ENCODE measurements around the gene PTMS. TPM values are rescaled to one million over a fixed set of nuclear protein-coding genes. Genes with fewer than 3 reads are reported as not detected.

The PTMS gene
- total and polyA plus RNA-seq, 2 donors = 62.4 to 619 TPM

- no peak overlapping the region for H3K27ac ChIP-seq (ENCODE audit: low read depth)
- no peaks in the 10 kb centered on the region for H3K4me1 ChIP-seq (ENCODE audit: insufficient read depth)
- WGBS = 89% methylated on average over 4 of the region's 4 CpGs
- H3K36me3 ChIP-seq (ENCODE audit: insufficient read depth) = no peaks in the 10 kb centered on the region
- no peak overlapping the region for H3K4me3 ChIP-seq (ENCODE audit: low read depth, low read length)
- no peak for DNase-seq (ENCODE audit: extremely low spot score)
Measured at GRCh38 chr12:6771091-6771495, 4.9 kb downstream of the PTMS start.

DNA sequence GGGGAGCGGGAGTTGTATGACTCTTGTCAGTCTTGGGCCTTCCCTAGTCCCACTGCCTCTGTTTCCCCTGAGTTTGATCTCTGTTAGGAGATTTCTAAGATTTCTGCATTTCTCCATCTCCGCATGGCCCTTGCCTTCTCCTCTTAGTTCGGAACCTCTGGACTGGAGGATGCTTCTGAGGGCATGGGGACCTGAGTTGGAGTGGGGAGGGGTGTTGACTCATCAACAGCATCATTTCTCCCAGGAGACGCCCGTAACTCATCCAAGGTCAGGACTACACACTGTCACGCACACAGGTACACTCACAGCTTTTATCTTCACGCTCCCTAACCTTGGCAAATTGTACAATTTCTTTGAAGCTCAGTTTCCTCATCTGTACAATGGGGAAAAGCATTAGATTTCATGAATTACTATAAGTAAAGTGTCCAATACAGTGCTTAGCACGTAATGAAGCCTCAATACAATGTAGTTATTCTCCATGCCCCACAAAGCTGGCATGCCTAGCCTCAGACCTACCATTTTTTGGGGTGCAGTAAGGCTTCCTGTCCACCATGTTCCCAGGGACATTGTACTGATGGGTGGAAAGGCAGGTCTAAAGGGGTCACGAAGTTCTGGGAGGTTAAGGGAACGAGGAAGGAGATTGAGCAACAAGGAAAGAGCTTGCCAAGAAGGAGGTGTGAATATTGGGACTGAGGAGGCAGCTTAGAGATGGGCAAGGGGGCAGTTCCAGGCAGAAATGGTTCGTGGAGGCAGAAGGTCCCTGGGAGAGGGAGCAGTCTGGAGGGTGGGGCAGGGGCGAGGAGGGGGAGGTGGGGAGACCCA, 5.6 kb downstream of the PTMS start:
- Histone ChIP-seq H3K36me3 (ENCODE audit: insufficient read depth) (no peaks in the 10 kb centered on the region), H3K4me3 (ENCODE audit: low read depth, low read length) (no peak overlapping the region), H3K27ac (ENCODE audit: low read depth) (no peak overlapping the region), H3K4me1 (ENCODE audit: insufficient read depth) (no peaks in the 10 kb centered on the region)
- 79% methylated on average over 12 of the region's 12 CpGs for WGBS
- no peak for DNase-seq (ENCODE audit: extremely low spot score)

DNA sequence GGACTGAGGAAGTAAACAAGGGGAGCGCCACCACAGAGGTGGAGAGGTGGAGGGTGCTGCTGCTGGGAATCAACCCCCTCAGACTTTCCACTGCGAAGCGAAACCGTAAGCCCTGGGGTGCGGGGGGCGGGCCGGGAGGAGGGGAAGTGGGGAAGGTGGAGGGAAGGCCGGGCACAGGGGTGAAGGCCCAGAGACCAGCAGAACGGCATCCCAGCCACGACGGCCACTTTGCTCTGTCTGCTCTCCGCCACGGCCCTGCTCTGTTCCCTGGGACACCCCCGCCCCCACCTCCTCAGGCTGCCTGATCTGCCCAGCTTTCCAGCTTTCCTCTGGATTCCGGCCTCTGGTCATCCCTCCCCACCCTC, 6.2 kb downstream of the PTMS start, which contains the start of gene LAG3:
Gene LAG3 (plus strand): TSS at position 190 of the 365 bp plus-strand sequence. CDS start 333 bp downstream, outside the sequence.
- Histone ChIP-seq H3K27ac (ENCODE audit: low read depth) (no peak within 1 kb of the TSS), H3K4me1 (ENCODE audit: insufficient read depth) (no peaks in the 10 kb centered on the region)

DNA sequence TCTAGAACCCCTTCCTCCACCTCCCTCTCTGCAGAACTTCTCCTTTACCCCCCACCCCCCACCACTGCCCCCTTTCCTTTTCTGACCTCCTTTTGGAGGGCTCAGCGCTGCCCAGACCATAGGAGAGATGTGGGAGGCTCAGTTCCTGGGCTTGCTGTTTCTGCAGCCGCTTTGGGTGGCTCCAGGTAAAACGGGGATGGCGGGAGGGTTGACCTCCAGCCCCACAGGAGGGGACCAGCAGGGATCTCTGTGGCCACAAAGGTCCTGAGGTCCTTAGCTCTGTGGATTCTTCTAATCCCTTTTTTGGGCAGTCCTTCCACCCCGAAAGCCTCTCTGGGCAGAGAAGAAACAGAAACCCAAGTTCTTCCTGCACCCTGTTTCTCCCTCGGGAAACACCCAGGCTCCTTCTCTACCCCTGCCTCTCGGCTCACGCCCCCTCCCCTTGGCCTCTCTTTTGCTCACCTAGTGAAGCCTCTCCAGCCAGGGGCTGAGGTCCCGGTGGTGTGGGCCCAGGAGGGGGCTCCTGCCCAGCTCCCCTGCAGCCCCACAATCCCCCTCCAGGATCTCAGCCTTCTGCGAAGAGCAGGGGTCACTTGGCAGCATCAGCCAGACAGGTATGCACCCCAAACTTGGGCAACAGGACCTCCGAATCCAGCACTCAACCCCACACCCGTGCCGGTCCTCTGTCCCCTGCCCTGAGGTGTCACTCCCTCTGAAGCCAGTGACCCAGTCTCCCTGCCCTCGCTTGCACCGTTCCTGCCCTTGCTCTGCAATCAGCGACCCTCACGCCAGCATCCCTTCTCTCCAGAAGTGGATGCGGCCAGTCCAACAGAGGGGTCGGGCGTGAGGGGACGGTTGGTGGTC, 6.8 kb downstream of the PTMS start:
- H3K36me3 ChIP-seq (ENCODE audit: insufficient read depth) = no peaks in the 10 kb centered on the region
- DNase-seq (ENCODE audit: extremely low spot score) = no peak
- no peaks in the 10 kb centered on the region for H3K4me1 ChIP-seq (ENCODE audit: insufficient read depth)
- H3K27ac ChIP-seq (ENCODE audit: low read depth) = no peak overlapping the region
- peak overlapping the region; percentile 38 for H3K4me3 ChIP-seq (ENCODE audit: low read depth, low read length)
- WGBS = 71% methylated on average over 21 of the region's 21 CpGs

More for the DNA sequence above, 6.2 kb downstream of the PTMS start, which contains the start of gene LAG3:
- Histone ChIP-seq H3K4me3 (ENCODE audit: low read depth, low read length) (peak within 1 kb of the TSS; percentile 3), H3K36me3 (ENCODE audit: insufficient read depth) (no peaks in the 10 kb centered on the region)
- DNase-seq (ENCODE audit: extremely low spot score) = no peak
- 60% methylated on average over 15 of the region's 15 CpGs for whole genome bisulfite sequencing

DNA sequence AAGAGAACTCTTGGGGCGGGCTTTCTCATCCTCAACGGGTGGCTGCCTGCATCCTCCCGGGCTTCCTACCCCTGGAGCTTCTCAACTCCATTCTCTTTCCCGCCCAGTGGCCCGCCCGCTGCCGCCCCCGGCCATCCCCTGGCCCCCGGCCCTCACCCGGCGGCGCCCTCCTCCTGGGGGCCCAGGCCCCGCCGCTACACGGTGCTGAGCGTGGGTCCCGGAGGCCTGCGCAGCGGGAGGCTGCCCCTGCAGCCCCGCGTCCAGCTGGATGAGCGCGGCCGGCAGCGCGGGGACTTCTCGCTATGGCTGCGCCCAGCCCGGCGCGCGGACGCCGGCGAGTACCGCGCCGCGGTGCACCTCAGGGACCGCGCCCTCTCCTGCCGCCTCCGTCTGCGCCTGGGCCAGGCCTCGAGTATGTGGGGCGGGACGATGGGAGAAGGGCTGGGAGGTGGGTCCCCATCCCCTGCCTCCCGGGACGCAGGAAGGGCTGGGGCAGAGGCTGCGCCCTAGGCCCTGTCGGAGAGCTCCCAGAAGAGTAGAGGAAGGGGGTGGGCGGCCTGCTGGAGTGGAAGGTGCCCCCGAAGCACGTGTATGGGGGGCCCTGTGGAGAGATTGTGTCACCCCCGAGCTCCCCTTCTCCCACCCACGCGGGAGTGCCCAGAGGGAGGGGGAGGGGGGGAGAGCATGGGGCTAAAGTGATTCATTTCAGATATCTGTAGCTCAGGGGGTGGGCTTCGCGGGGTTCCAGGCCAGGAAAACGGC, 7.6 kb downstream of the PTMS start:
- Histone ChIP-seq H3K36me3 (ENCODE audit: insufficient read depth) (no peaks in the 10 kb centered on the region), H3K4me3 (ENCODE audit: low read depth, low read length) (peak overlapping the region; percentile 38), H3K4me1 (ENCODE audit: insufficient read depth) (no peaks in the 10 kb centered on the region), H3K27ac (ENCODE audit: low read depth) (no peak overlapping the region)
- no peak for DNase-seq (ENCODE audit: extremely low spot score)
- WGBS = 21% methylated on average over 60 of the region's 60 CpGs

- WGBS = 85% methylated on average over 15 of the region's 15 CpGs
- H3K4me3 ChIP-seq (ENCODE audit: low read depth, low read length) = no peak overlapping the region
- DNase-seq (ENCODE audit: extremely low spot score) = no peak
- H3K36me3 ChIP-seq (ENCODE audit: insufficient read depth) = no peaks in the 10 kb centered on the region
- H3K4me1 ChIP-seq (ENCODE audit: insufficient read depth) = no peaks in the 10 kb centered on the region
- H3K27ac ChIP-seq (ENCODE audit: low read depth) = no peak overlapping the region
Measured at GRCh38 chr12:6774499-6775062, 8.4 kb downstream of the PTMS start.

GRCh38 chr12:6775185-6776174, 9.3 kb downstream of the PTMS start:
- H3K36me3 ChIP-seq (ENCODE audit: insufficient read depth) = no peaks in the 10 kb centered on the region
- 87% methylated on average over 16 of the region's 16 CpGs for WGBS
- no peak for DNase-seq (ENCODE audit: extremely low spot score)
- H3K4me1 ChIP-seq (ENCODE audit: insufficient read depth) = no peaks in the 10 kb centered on the region
- H3K27ac ChIP-seq (ENCODE audit: low read depth) = no peak overlapping the region
- no peak overlapping the region for H3K4me3 ChIP-seq (ENCODE audit: low read depth, low read length)

GRCh38 chr12:6777386-6777785, 11.2 kb downstream of the PTMS start:
- no peaks in the 10 kb centered on the region for H3K36me3 ChIP-seq (ENCODE audit: insufficient read depth)
- no peak for DNase-seq (ENCODE audit: extremely low spot score)
- WGBS = 94% methylated on average over 5 of the region's 5 CpGs
- H3K4me3 ChIP-seq (ENCODE audit: low read depth, low read length) = no peak overlapping the region
- H3K4me1 ChIP-seq (ENCODE audit: insufficient read depth) = no peaks in the 10 kb centered on the region
- H3K27ac ChIP-seq (ENCODE audit: low read depth) = no peak overlapping the region

DNA sequence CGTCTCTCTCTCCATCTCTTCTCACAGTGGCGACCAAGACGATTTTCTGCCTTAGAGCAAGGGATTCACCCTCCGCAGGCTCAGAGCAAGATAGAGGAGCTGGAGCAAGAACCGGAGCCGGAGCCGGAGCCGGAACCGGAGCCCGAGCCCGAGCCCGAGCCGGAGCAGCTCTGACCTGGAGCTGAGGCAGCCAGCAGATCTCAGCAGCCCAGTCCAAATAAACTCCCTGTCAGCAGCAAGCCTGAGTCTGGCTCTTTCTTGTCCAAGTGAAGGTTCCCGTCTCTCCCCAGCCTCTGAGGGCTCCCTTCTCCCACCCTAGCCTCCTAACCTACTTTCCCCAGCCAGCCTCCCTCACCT, 12.0 kb downstream of the PTMS start:
- no peak overlapping the region for H3K4me3 ChIP-seq (ENCODE audit: low read depth, low read length)
- H3K4me1 ChIP-seq (ENCODE audit: insufficient read depth) = no peaks in the 10 kb centered on the region
- H3K36me3 ChIP-seq (ENCODE audit: insufficient read depth) = no peaks in the 10 kb centered on the region
- 17% methylated on average over 14 of the region's 14 CpGs for WGBS
- peak overlapping the region; percentile 28 for H3K27ac ChIP-seq (ENCODE audit: low read depth)
- DNase-seq (ENCODE audit: extremely low spot score) = no peak

DNA sequence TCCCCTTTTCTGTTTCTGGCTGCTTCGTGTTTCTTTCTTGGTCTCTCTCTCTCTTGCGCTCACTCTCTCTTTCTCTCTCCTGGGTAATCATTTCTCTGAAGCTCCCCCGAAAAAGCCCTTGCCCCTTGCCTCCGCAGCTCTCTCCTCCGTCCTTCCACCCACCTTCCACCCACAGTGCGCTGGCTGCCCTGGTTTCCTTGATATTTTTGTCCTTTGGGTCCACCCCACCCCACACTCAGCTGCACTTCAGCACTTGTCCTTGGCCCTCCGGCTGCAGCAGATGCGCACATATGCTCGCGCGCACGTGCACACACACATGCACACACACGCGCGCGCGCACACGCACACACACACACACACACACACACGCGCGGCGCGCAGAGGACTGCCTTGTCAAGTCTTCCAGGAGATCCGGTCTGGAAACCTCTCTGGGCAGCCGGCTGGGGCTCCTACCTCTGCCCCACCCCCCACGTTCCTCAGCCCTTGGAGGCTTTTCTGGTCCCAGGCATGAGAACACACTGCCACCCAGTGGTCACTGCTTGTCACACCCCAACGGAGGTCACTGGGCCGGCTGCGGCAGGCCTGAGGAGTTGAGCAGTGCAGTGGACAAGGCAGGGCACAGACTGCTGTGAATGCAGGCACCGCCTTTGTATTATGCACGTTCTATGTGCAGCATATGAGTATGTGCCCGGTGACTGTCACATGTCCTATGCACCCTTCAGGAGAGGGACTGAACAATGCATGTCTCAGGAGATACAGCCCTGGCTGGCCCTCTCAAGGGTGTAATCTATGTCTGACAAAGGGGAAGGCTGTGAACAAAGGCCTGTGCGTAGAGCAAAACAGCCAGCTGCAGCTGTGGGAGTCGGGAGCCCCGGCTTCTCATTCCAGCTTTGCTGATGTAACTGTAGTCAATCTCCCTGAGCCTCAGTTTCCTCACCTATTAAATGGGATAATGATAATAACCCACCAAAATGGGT, 12.7 kb downstream of the PTMS start:
- Histone ChIP-seq H3K4me3 (ENCODE audit: low read depth, low read length) (peak overlapping the region; percentile 6), H3K4me1 (ENCODE audit: insufficient read depth) (no peaks in the 10 kb centered on the region), H3K36me3 (ENCODE audit: insufficient read depth) (no peaks in the 10 kb centered on the region), H3K27ac (ENCODE audit: low read depth) (peak overlapping the region; percentile 28)
- 3% methylated on average over 35 of the region's 35 CpGs for WGBS
- peak; percentile 92 for DNase-seq (ENCODE audit: extremely low spot score)

DNA sequence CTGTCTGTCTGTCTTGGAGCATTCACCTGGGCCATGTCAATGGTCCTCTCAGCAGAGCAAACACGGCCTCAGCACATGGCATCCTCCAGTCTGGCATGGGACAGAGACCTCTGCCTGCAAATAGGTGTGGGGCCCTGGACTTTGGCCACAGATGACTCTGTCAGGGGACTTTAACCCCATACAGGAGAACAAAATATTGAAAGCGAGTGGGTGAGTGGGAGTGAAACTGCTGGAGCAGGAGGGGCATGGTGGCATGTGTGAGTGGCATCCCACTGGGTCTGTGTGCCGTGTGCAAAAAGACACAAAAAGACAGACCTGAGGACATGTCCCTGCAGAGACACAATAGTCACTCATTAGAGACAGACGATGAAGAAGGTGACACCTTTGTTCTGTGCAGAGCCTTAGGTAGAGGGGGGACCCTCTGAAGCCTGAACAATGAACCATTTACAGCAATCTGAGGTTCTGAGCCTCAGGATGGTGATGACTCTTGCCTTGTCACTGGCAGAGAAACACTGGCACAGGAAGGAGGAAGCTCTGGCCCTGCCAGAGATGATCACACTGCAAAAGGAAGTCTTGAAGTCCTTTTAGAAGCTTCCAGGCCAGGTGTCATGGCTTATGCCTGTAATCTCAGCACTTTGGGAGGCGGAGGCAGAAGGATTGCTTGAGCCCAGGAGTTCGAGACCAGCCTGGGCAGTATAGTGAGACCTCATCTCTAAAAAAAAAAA, 13.7 kb downstream of the PTMS start:
- H3K4me1 ChIP-seq (ENCODE audit: insufficient read depth) = no peaks in the 10 kb centered on the region
- no peaks in the 10 kb centered on the region for H3K36me3 ChIP-seq (ENCODE audit: insufficient read depth)
- H3K27ac ChIP-seq (ENCODE audit: low read depth) = no peak overlapping the region
- no peak overlapping the region for H3K4me3 ChIP-seq (ENCODE audit: low read depth, low read length)
- DNase-seq (ENCODE audit: extremely low spot score) = no peak
- 88% methylated on average over 6 of the region's 6 CpGs for WGBS

Data from urinary bladder (tissue), 4 donors.